GM12878 (cell line): ENCODE measurements around the gene ISOC2. TPM values are rescaled to one million over a fixed set of nuclear protein-coding genes. Genes with fewer than 3 reads are reported as not detected.

ENCODE experiments used
- ATAC-seq: fragments of 200-7000 bp; cut with Tn5 transposase; 3 replicates; pipeline ENCODE4 v1.9.1; 2020; ENCODE audit warnings: mild to moderate bottlenecking, moderate library complexity
- BruUV-seq: library from RNA; stranded (reverse); fragments of 400-500 nt; replicated peaks from 2 replicates; lab custom pipeline; 2021; lab: Mats Ljungman, UMichigan
- CTCF ChIA-PET: fragments of 300-600 bp; sonication (Branson Sonifier 250); formaldehyde crosslinking; extraction: SDS; loops from one replicate; lab custom pipeline; 2021; ENCODE audit warnings: inconsistent platforms; lab: Yijun Ruan, JAX
- POLR2A ChIA-PET: fragments of 350-600 bp; formaldehyde crosslinking; extraction: SDS; loops from one replicate; lab custom pipeline; 2021; ENCODE audit warnings: inconsistent platforms; lab: Charles Lee
- RAD21 ChIA-PET: fragments of 300-600 bp; sonication (Branson Sonifier 250); formaldehyde crosslinking; loops from one replicate; lab custom pipeline; 2023; ENCODE audit warnings: antibody characterized with exemption; ENCODE audit not compliant: unreplicated experiment; lab: Charles Lee
- SMC1A ChIA-PET: fragments of 300-600 bp; sonication (Branson Sonifier 250); formaldehyde crosslinking; loops from one replicate; lab custom pipeline; 2023; ENCODE audit not compliant: unreplicated experiment, uncharacterized antibody; lab: Charles Lee
- DNase-seq: peaks from one replicate; pipeline ENCODE4 v3.0.0-alpha.2; 2011; ENCODE audit warnings: low read depth, low spot score
- FAIRE-seq: peaks from 3 replicates; lab custom pipeline; 2011; peaks lifted over from hg19 to GRCh38; lab: Jason Lieb, UNC
- H2AFZ ChIP-seq: 2 replicates; pipeline ENCODE4 v1.6.0; 2011; ENCODE audit warnings: low read depth, low read length, control low read depth; ENCODE audit not compliant: control insufficient read depth
- H3K27ac ChIP-seq: 2 replicates; pipeline ENCODE4 v1.5.1; 2011; ENCODE audit warnings: control low read depth; ENCODE audit not compliant: control insufficient read depth, insufficient read depth
- H3K27me3 ChIP-seq, 2 experiments: replicated peaks in 1 of 2; 2 replicates each; pipeline versions ENCODE4 v1.6.0 to v1.6.1; 2011; ENCODE audit warnings: low read length in 1 of 2; ENCODE audit not compliant: control insufficient read depth in 2 of 2, insufficient read depth in 2 of 2
- H3K36me3 ChIP-seq, 2 experiments: 2 replicates each; pipeline ENCODE4 v1.5.1; 2011; ENCODE audit warnings: low read length in 1 of 2; ENCODE audit not compliant: control insufficient read depth in 2 of 2, insufficient read depth in 2 of 2
- H3K4me1 ChIP-seq: 2 replicates; pipeline ENCODE4 v1.6.1; 2011; ENCODE audit warnings: mild to moderate bottlenecking, low read length, moderate library complexity, mixed read lengths; ENCODE audit not compliant: control insufficient read depth, insufficient read depth
- H3K4me2 ChIP-seq: 2 replicates; pipeline ENCODE4 v1.6.0; 2011; ENCODE audit warnings: control low read depth; ENCODE audit not compliant: control insufficient read depth, insufficient read depth
- H3K4me3 ChIP-seq: fragments of 200-600 bp; sonication (generic); 2 replicates; pipeline ENCODE4 v1.5.1; 2016
- H3K79me2 ChIP-seq: 2 replicates; pipeline ENCODE4 v1.6.0; 2011; ENCODE audit warnings: low read length; ENCODE audit not compliant: control insufficient read depth, insufficient read depth
- H3K9ac ChIP-seq: 2 replicates; pipeline ENCODE4 v1.8.0; 2011; ENCODE audit warnings: low read length, control low read depth, mixed read lengths; ENCODE audit not compliant: control insufficient read depth, insufficient read depth
- H3K9me3 ChIP-seq: replicated peaks from 3 replicates; pipeline ENCODE4 v1.5.1; 2011; ENCODE audit warnings: mild to moderate bottlenecking, low read length; ENCODE audit not compliant: control insufficient read depth, insufficient read depth
- H4K20me1 ChIP-seq: 2 replicates; pipeline ENCODE4 v1.6.0; 2011; ENCODE audit not compliant: control insufficient read depth, insufficient read depth
- CREM ChIP-seq: IDR thresholded peaks from 2 replicates; pipeline ENCODE4 v1.6.1; 2014; ENCODE audit warnings: antibody characterized with exemption, low read depth
- DPF2 ChIP-seq: fragments of 450-650 bp; IDR thresholded peaks from 2 replicates; pipeline ENCODE4 v1.6.1; 2017; ENCODE audit warnings: mild to moderate bottlenecking
- HDGF ChIP-seq: fragments of 450-650 bp; IDR thresholded peaks from 2 replicates; pipeline ENCODE4 v1.6.1; 2016; ENCODE audit warnings: antibody characterized with exemption
- JUND ChIP-seq: IDR thresholded peaks from 2 replicates; pipeline ENCODE4 v1.6.1; 2012; ENCODE audit warnings: low read depth, mild to moderate bottlenecking, low read length, improper control_type of control experiment, moderate library complexity
- NFIC ChIP-seq: IDR thresholded peaks from 2 replicates; pipeline ENCODE4 v1.6.1; 2012; ENCODE audit warnings: low read depth, mild to moderate bottlenecking, inconsistent platforms, low read length, moderate library complexity
- NFYA ChIP-seq: IDR thresholded peaks from 2 replicates; pipeline ENCODE4 v1.6.1; 2011; ENCODE audit warnings: low read depth, mild to moderate bottlenecking, low read length, improper control_type of control experiment, borderline replicate concordance
- PAX8 ChIP-seq: fragments of 450-650 bp; IDR thresholded peaks from 2 replicates; pipeline ENCODE4 v1.6.1; 2017; ENCODE audit warnings: mild to moderate bottlenecking, moderate library complexity
- PML ChIP-seq: IDR thresholded peaks from 2 replicates; pipeline ENCODE4 v1.6.1; 2012; ENCODE audit warnings: low read length, inconsistent platforms
- POU2F2 ChIP-seq: IDR thresholded peaks from 3 replicates; pipeline ENCODE4 v1.6.1; 2011; ENCODE audit warnings: low read depth, mild to moderate bottlenecking, low read length, borderline replicate concordance
- RELA ChIP-seq: fragments of 450-650 bp; IDR thresholded peaks from 2 replicates; pipeline ENCODE4 v1.8.0; 2014; ENCODE audit warnings: borderline replicate concordance; ENCODE audit not compliant: partially characterized antibody
- RELB ChIP-seq: fragments of 450-650 bp; IDR thresholded peaks from 2 replicates; pipeline ENCODE4 v1.6.1; 2017; ENCODE audit warnings: low read depth, mild to moderate bottlenecking, moderate library complexity
- SPI1 ChIP-seq: IDR thresholded peaks from 2 replicates; pipeline ENCODE4 v1.6.1; 2011; ENCODE audit warnings: low read depth, mild to moderate bottlenecking, low read length, moderate library complexity, borderline replicate concordance; ENCODE audit not compliant: insufficient read depth
- TCF3 ChIP-seq: IDR thresholded peaks from 2 replicates; pipeline ENCODE4 v1.6.1; 2012; ENCODE audit warnings: low read depth, mild to moderate bottlenecking, low read length, borderline replicate concordance; ENCODE audit not compliant: insufficient read depth
- ZNF592 ChIP-seq: fragments of 450-650 bp; IDR thresholded peaks from 2 replicates; pipeline ENCODE4 v1.6.1; 2017; ENCODE audit warnings: mild to moderate bottlenecking, moderate library complexity
- WGBS: methylation state at CpG from one replicate; pipeline ENCODE4 v1.1.6; 2016; ENCODE audit warnings: low lambda C conversion rate; ENCODE audit not compliant: insufficient replicate concordance, insufficient coverage; ENCODE audit errors: missing lambda C conversion rate; 5-methylcytosine and 5-hydroxymethylcytosine counted together
- in situ Hi-C: fragments of 300-500 bp; cut with MboI; formaldehyde crosslinking; loops from 9 replicates; pipeline ENCODE4 v1.14.3; 2018; ENCODE audit warnings: mixed read lengths
- intact Hi-C: fragments of 100-400 bp; cut with micrococcal nuclease; formaldehyde crosslinking; loops from one replicate; pipeline ENCODE4 v1.14.2; 2022; ENCODE audit not compliant: unreplicated experiment
- polyA plus RNA-seq, 11 experiments: library from polyadenylated mRNA; depleted of rRNA in 4 of 11; unstranded in 6 of 11; stranded (reverse) in 5 of 11; fragments of >200 nt; fragmentation: Nextera tagmentation in 4 of 11; fragmentation: Illumina TruSeq in 1 of 11; extraction: Ambion mirVana in 4 of 11; extraction: Trizol in 1 of 11; gene quantifications; 1 replicate in 1 of 11; 2 replicates in 10 of 11; pipeline versions ENCODE4 v1.2.1 to v1.2.3, GENCODE V29; 2011 to 2016; ENCODE audit warnings: inconsistent platforms in 2 of 11, missing spikeins in 2 of 11, low read depth in 1 of 11
- total RNA-seq, 4 experiments: library from RNA; depleted of rRNA in 3 of 4; stranded (reverse); fragments of >200 nt in 3 of 4; fragmentation: Illumina TruSeq in 1 of 4; extraction: Trizol in 1 of 4; gene quantifications; 2 replicates each; pipeline versions ENCODE4 v1.2.1 to v1.2.3, GENCODE V29; 2013 to 2021
- TF ChIP-seq, protein P1 (sequence below): IDR thresholded peaks from 2 replicates; pipeline ENCODE4 v1.6.1; 2012; ENCODE audit warnings: low read depth, low read length, improper control_type of control experiment

Gene ISOC2
- total and polyA plus RNA-seq, 10 of the 15 experiments (the other 5 are each of a cell fraction or from before 2014, with no cell fraction given) = 0.72 to 238 (median 56.9) TPM

- TF ChIP-seq ZNF592 = no peak
- no peak for TF ChIP-seq POU2F2
- TF ChIP-seq CREM = no peak
- TF ChIP-seq TCF3 = no peak
Measured at GRCh38 chr19:55504981-55505380, 43.5 kb upstream of the ISOC2 start (continued).

GRCh38 chr19:55504252-55504603, 42.8 kb upstream of the ISOC2 start:
- POLR2A ChIA-PET = interaction anchor here (0.6 to 1.0 kb wide), 5 partner anchors 28 to 1409 kb away, joined by 3 to 6 read pairs (median 4); partner anchors contain the start of genes ISOC2 and ZNF628
- ATAC-seq (no peak), FAIRE-seq (no peak), DNase-seq (no peak)
- H3K36me3 ChIP-seq = no peaks in the 10 kb centered on the region
- SMC1A ChIA-PET = interaction anchor here (0.7 to 2.4 kb wide), 13 partner anchors 9 to 212 kb away, joined by 3 to 19 read pairs (median 5); partner anchors contain the start of genes ISOC2, NAT14, ZNF628 and ZNF865
- H3K9me3 ChIP-seq = no peaks in the 10 kb centered on the region
- intact Hi-C loops = loop anchor here (1.0 kb wide), 1 partner anchor 36 kb away; no protein-coding TSS in a partner anchor
- H2AFZ ChIP-seq = peak overlapping the region; percentile 97; the same call in 1 of the 2 replicates
- H3K4me3 ChIP-seq = no peak overlapping the region
- RAD21 ChIA-PET = interaction anchor here (0.7 to 1.7 kb wide), 24 partner anchors 19 to 386 kb away, joined by 3 to 34 read pairs (median 6); partner anchors contain the start of genes CCDC106, HSPBP1, ISOC2 and KMT5C
- WGBS = 38% methylated on average over 13 of the region's 13 CpGs
- H3K4me2 ChIP-seq = peak overlapping the region; percentile 58
- H3K9ac ChIP-seq = no peak overlapping the region; the same call in 1 of the 2 replicates
- no peaks in the 10 kb centered on the region for H3K27me3 ChIP-seq
- CTCF ChIA-PET = interaction anchor here (0.7 to 3.7 kb wide), 41 partner anchors 10 to 439 kb away, joined by 3 to 88 read pairs (median 9); partner anchors contain the start of genes FIZ1, ISOC2, KMT5C and NAT14
- no peaks in the 10 kb centered on the region for H3K79me2 ChIP-seq
- H3K4me1 ChIP-seq = peaks cover 5% of the 10 kb centered on the region
- peak overlapping the region; percentile 80; the same call in 1 of the 2 replicates for H3K27ac ChIP-seq
- in situ Hi-C loops = no loop called here
- no peaks in the 10 kb centered on the region for H4K20me1 ChIP-seq
- BruUV-seq = no TSS peak
- TF ChIP-seq PML (no peak), NFIC (no peak), PAX8 (no peak), SPI1 (no peak), JUND (no peak), TCF3 (no peak), NFYA (no peak), RELA (no peak), HDGF (no peak), RELB (no peak), DPF2 (no peak)
- TF ChIP-seq, protein P1, sequence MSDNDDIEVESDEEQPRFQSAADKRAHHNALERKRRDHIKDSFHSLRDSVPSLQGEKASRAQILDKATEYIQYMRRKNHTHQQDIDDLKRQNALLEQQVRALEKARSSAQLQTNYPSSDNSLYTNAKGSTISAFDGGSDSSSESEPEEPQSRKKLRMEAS = no peak
